Thymus (tissue), 11 donors: ENCODE results near the gene NRL. TPM values are rescaled to one million over a fixed set of nuclear protein-coding genes. Genes with fewer than 3 reads are reported as not detected.

Experiments
- DNase-seq, 9 donors: peaks; one replicate each; pipeline ENCODE4 v3.0.0-alpha.2; 2013; ENCODE audit warnings: low spot score in 9 of 9, low read depth in 6 of 9, missing footprints in 1 of 9
- H3K27ac ChIP-seq, 2 donors: one replicate each; pipeline ENCODE4 v1.5.1; 2013; ENCODE audit warnings: control low read depth in 1 of 2, low read depth in 1 of 2, low read length in 1 of 2, mild to moderate bottlenecking in 1 of 2, moderate library complexity in 1 of 2
- H3K27me3 ChIP-seq, 2 donors: one replicate each; pipeline ENCODE4 v1.5.1; 2013; ENCODE audit warnings: low read length in 1 of 2; ENCODE audit not compliant: control insufficient read depth in 2 of 2, insufficient read depth in 1 of 2
- H3K36me3 ChIP-seq, 2 donors: one replicate each; pipeline ENCODE4 v1.5.1; 2013; ENCODE audit warnings: low read length in 1 of 2, mild to moderate bottlenecking in 1 of 2, moderate library complexity in 1 of 2; ENCODE audit not compliant: control insufficient read depth in 2 of 2, insufficient read depth in 2 of 2
- H3K4me1 ChIP-seq, 2 donors: one replicate each; pipeline ENCODE4 v1.5.1; 2013; ENCODE audit warnings: low read length in 2 of 2; ENCODE audit not compliant: control insufficient read depth in 2 of 2, insufficient read depth in 2 of 2
- H3K4me3 ChIP-seq, 2 donors: one replicate each; pipeline ENCODE4 v1.5.1; 2013; ENCODE audit warnings: low read length in 2 of 2, control low read depth in 1 of 2, mild to moderate bottlenecking in 1 of 2
- H3K9me3 ChIP-seq, 2 donors: one replicate each; pipeline ENCODE4 v1.5.1; 2013; ENCODE audit warnings: low read length in 1 of 2, mild to moderate bottlenecking in 1 of 2; ENCODE audit not compliant: control insufficient read depth in 2 of 2, insufficient read depth in 1 of 2
- WGBS: extraction: QIAGEN DNeasy Blood & Tissue Kit; methylation state at CpG from one replicate; pipeline ENCODE4 v1.1.7; 2013; 5-methylcytosine and 5-hydroxymethylcytosine counted together
- polyA plus RNA-seq: library from polyadenylated mRNA; stranded (reverse); fragments of 200-250 nt; gene quantifications from one replicate; pipeline ENCODE4 v1.2.3, GENCODE V29; 2013
- total RNA-seq: library from RNA; stranded (reverse); fragments of 120-200 nt; gene quantifications from one replicate; pipeline ENCODE4 v1.2.4, GENCODE V29; 2013
- donor health status: healthy.

NRL gene
- total and polyA plus RNA-seq, 2 donors = 3.4 to 4.7 TPM

GRCh38 chr14:24074625-24075484 is 39.9 kb downstream of the NRL start:
- Histone ChIP-seq H3K27me3 (peaks cover 0 to 4% of the 10 kb centered on the region in 2 donors), H3K4me1 (peaks cover 0 to 20% of the 10 kb centered on the region in 2 donors), H3K27ac (no peak overlapping the region), H3K9me3 (no peaks in the 10 kb centered on the region), H3K36me3 (no peaks in the 10 kb centered on the region), H3K4me3 (no peak overlapping the region)
- no peak for DNase-seq
- 93% methylated on average over 11 of the region's 11 CpGs for WGBS

- Histone ChIP-seq H3K36me3 (no peaks in the 10 kb centered on the region), H3K4me1 (peaks cover 0 to 11% of the 10 kb centered on the region in 2 donors), H3K4me3 (no peak overlapping the region), H3K27ac (no peak overlapping the region), H3K27me3 (peaks cover 0 to 8% of the 10 kb centered on the region in 2 donors), H3K9me3 (no peaks in the 10 kb centered on the region)
- 95% methylated on average over 26 of the region's 26 CpGs for WGBS
- DNase-seq = no peak
Measured at GRCh38 chr14:24072881-24073877, 41.6 kb downstream of the NRL start.

- Histone ChIP-seq H3K4me1 (peaks cover 0 to 5% of the 10 kb centered on the region in 2 donors), H3K9me3 (no peaks in the 10 kb centered on the region), H3K4me3 (no peak overlapping the region), H3K36me3 (no peaks in the 10 kb centered on the region), H3K27me3 (peaks cover 0 to 8% of the 10 kb centered on the region in 2 donors), H3K27ac (no peak overlapping the region)
- DNase-seq = no peak
- WGBS = 91% methylated on average over 7 of the region's 7 CpGs
Measured at GRCh38 chr14:24072436-24072835, 42.3 kb downstream of the NRL start.

GRCh38 chr14:24071836-24072430 is 42.8 kb downstream of the NRL start:
- no peak for DNase-seq
- no peak overlapping the region for H3K4me3 ChIP-seq
- H3K9me3 ChIP-seq = no peaks in the 10 kb centered on the region
- WGBS = 92% methylated on average over 12 of the region's 12 CpGs
- H3K36me3 ChIP-seq = no peaks in the 10 kb centered on the region
- peaks cover 0 to 5% of the 10 kb centered on the region in 2 donors for H3K4me1 ChIP-seq
- H3K27ac ChIP-seq = no peak overlapping the region
- H3K27me3 ChIP-seq = peaks cover 0 to 8% of the 10 kb centered on the region in 2 donors

- Histone ChIP-seq H3K27ac (no peak within 1 kb of the TSS), H3K9me3 (no peaks in the 10 kb centered on the region), H3K4me3 (no peak within 1 kb of the TSS), H3K36me3 (no peaks in the 10 kb centered on the region), H3K27me3 (peaks cover 0 to 8% of the 10 kb centered on the region in 2 donors), H3K4me1 (peaks cover 0 to 5% of the 10 kb centered on the region in 2 donors)
- 90% methylated on average over 19 of the region's 19 CpGs for WGBS
- no peak for DNase-seq
Measured at GRCh38 chr14:24071144-24071697, 43.5 kb downstream of the NRL start, which contains the start of gene CPNE6. Gene CPNE6 (plus strand): TSS chr14:24071562. CDS start chr14:24072937, 1,375 bp downstream.

- DNase-seq = no peak
- no peak overlapping the region for H3K27ac ChIP-seq
- peaks cover 0 to 1% of the 10 kb centered on the region in 2 donors for H3K4me1 ChIP-seq
- no peak overlapping the region for H3K4me3 ChIP-seq
- no peaks in the 10 kb centered on the region for H3K36me3 ChIP-seq
- H3K9me3 ChIP-seq = no peaks in the 10 kb centered on the region
- 87% methylated on average over 10 of the region's 10 CpGs for WGBS
- H3K27me3 ChIP-seq = peaks cover 0 to 8% of the 10 kb centered on the region in 2 donors
Measured at GRCh38 chr14:24070285-24071143, 44.2 kb downstream of the NRL start.

GRCh38 chr14:24069411-24069735 is 45.4 kb downstream of the NRL start:
- no peak overlapping the region for H3K4me3 ChIP-seq
- 97% methylated on average over 6 of the region's 6 CpGs for WGBS
- no peaks in the 10 kb centered on the region for H3K36me3 ChIP-seq
- no peak for DNase-seq
- no peaks in the 10 kb centered on the region for H3K9me3 ChIP-seq
- H3K4me1 ChIP-seq = no peaks in the 10 kb centered on the region
- no peak overlapping the region for H3K27ac ChIP-seq
- peaks cover 0 to 8% of the 10 kb centered on the region in 2 donors for H3K27me3 ChIP-seq
